IPS-18c (cell line): ENCODE data around the gene CCDC88C.
A peak's percentile ranks its signal among the peaks of the same experiment; 100 is the strongest.
"Not testable (repeated sequence)": the region's sequence is repeated elsewhere in the genome, so short reads cannot be mapped to it uniquely, and the experiment has no call there.

ENCODE experiments used
- H3K4me3 ChIP-seq: 2 replicates; pipeline ENCODE4 v1.7.0; 2013; ENCODE audit warnings: low read depth, mild to moderate bottlenecking, low read length, moderate library complexity; ENCODE audit not compliant: insufficient read depth
- H3K9me3 ChIP-seq: one replicate; pipeline ENCODE4 v1.6.1; 2013; ENCODE audit warnings: mild to moderate bottlenecking, low read length, moderate library complexity; ENCODE audit not compliant: control insufficient read depth, insufficient read depth

The CCDC88C gene

DNA sequence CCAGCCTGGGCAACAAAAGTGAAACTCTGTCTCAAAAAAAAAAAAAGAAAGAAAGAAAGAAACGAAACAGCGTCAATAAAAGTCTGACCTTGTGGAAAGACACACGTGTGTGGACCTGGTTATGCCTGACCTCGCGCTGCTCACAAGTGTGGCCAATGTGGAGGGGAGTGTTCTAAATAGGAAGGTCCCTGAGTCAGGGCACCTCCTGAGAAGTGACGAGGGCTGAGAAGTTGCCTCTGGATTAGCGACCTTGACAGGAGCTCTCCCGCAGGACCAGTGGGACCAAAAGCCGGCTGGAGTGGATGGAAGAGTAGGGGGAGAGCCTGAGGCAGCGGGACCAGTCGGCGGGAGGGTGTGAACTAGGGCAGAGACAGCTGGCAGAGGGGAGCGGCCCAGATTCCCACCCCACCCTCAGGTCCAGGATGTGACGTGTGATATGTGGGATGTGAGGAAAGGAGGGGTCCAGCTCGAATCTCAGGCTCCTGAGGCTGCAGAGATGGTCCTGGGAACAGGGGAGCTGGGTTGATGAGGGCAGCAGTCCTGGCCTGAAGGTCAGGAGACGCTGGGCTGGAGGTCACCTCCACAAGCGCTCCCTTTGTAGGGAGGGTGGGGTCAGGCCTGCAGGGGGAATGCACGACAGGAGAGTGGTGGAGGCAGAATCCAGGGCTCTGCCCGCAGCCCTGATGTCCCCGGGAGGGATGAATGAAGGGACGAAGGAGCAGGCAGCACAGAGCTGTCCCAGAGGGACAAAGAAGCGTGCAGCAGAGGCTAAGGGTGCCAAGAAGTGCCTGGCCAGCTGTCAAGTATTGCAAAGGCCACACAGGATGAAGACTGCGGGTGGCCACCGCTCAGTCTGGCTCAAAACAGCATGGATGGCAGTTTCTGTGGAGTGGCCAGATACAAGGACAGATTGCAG is 148.3 kb downstream of the CCDC88C start:
- no peak overlapping the region for H3K4me3 ChIP-seq
- H3K9me3 ChIP-seq, result peaks cover 5% of the 10 kb centered on the region

DNA sequence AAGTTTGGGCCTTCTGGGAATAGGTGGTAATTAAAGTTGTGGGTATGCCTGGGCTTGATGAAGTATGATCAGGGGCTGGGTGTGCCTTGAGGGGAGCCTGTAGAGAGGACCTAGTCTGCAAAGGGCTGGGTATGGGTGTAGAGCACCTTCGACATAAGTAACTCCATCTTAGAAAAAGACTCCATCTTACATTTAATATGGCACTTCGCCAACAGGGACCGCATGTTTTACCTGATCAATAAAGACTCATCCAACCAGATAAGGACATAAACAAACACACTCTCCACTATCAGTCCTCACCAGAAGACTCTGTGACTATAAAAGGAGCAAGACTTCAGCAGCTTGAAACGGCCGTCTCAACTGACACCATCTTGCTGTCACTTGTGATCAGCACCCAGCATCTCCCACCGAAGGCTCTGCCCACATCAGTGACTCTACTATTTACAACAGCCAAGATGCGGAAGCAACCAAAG is 149.6 kb downstream of the CCDC88C start:
- H3K9me3 ChIP-seq, result peaks cover 5% of the 10 kb centered on the region
- H3K4me3 ChIP-seq, result no peak overlapping the region

DNA sequence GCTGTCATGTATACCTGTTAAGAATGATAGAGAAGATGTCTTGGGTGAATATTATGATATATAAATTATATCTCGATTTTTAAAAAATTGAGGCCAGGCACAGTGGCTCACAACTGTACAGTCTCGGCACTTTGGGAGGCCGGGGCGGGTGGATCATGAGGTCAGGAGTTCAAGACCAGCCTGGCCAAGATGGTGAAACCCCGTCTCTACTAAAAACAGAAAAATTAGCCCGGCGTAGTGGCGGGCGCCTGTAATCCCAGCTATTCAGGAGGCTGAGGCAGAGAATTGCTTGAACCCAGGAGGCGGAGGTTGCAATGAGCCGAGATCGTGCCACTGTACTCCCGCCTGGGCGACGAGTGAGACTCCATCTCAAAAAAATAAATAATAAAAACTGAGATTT is 151.3 kb downstream of the CCDC88C start:
- not testable (repeated sequence) for H3K9me3 ChIP-seq, H3K4me3 ChIP-seq

DNA sequence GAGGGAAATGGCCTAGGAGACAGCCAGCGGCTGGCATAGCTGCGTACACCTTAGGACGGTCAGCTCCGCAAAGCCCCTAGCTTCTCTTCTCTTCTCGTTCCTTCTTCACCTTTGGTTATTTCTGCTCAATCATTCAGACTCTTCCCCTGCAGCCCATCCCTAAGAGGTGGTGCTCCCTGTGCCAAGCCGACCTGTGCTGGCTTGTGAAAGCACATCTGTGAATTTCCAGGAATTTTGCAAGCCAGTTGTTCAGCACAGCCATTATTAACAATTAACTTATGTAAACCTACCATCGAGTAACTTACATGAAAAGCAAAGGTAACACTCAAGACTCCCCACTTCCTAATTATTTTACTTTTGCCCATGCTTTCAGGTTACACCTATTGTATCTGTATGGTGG is 152.2 kb downstream of the CCDC88C start:
- Histone ChIP-seq H3K9me3 (peaks cover 3% of the 10 kb centered on the region), H3K4me3 (no peak overlapping the region)

DNA sequence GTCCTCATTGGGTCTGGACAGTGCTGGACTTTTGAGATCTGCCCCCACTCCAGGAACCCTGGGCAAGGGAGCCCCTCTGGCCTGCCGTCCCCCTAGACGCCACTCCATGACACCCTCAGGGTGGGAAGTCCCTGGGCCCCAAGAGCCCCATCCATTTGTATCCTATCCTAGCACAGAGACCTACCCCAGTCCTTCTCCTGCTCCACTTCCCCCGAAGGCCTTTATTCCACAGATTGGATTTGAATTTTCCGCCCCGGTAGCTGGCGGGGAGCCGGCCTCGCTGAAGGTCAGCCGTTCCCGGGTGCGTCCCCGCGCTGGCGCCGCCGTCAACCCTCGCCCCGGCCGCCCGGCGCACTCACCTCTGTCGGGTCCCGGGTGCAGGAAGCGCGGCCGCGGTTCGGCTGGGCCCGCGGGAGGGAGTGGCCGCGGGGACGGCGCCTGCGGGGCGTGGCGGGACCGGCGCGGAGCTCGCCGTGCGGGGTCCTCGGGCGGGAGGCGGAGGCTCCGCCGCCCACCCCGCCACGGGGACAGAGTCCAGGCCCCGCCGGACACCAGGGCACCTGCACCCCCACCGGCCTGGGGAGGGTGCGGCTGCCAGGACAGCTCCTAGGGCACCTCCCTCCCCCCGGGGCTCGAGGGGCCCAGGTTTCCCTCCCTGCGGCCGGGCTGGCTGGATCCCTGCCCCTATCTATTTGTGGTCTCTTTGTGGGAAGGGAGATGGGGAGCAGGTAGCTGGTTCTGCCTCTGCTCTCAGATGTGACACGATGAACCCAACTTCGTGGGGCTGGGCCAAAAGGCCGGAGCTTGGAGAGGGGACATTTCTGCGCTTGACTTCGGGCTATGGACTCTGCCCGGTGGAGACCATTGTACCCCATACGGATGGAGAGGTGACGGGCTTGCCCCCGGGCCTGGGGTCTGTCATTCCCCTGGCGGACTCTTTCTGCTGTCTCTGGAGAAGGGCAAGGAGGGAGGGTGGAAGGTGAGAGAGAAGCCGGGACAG is 153.2 kb downstream of the CCDC88C start:
- H3K4me3 ChIP-seq, result peak overlapping the region; percentile 53

DNA sequence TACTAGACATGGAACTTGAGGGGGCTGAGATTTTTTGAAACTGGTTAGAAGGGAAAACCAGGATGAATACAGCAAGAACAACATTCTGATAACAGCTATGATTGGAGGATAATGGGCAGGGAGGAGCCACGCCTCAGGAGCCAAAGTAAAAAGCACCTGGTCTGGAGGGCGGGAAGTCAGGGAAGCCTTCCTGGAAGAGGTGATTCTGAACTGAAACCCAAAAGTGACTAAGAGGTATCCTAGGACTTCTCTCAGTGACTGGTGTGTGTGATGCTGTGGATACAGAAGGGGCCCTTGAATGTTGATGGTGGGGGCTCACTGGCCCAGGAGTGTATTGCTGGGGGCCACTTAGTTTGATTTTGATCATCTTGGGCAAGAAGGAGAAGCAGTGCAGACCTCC is 154.3 kb downstream of the CCDC88C start:
- H3K4me3 ChIP-seq, result no peak overlapping the region

More for the DNA sequence above, 153.2 kb downstream of the CCDC88C start:
- peaks cover 3% of the 10 kb centered on the region for H3K9me3 ChIP-seq

DNA sequence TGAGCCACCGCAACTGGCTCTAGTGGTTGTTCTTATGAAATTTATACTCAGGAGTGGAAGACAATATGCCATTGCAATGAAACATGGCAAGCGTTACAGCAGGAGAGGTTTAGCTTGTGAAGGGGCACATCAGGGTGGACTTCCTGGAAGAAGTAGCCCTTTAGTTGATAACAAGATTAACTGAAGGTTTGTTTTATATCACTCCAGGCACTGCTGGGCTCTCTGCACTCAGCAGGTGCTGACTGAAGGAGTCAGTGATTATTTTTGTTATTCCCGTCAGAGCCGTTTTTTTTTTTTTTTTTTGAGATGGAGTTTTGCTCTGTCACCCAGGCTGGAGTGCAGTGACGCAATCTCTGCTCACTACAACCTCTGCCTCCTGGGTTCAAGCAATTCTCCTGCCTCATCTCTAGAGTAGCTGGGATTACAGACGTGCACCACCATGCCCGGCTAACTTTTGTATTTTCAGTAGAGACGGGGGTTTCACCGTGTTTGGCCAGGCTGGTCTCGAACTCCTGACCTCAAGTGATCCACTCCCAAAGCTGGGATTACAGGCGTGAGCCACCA is 155.6 kb downstream of the CCDC88C start:
- no peak overlapping the region for H3K4me3 ChIP-seq

More for the DNA sequence above, 154.3 kb downstream of the CCDC88C start:
- peaks cover 3% of the 10 kb centered on the region for H3K9me3 ChIP-seq

DNA sequence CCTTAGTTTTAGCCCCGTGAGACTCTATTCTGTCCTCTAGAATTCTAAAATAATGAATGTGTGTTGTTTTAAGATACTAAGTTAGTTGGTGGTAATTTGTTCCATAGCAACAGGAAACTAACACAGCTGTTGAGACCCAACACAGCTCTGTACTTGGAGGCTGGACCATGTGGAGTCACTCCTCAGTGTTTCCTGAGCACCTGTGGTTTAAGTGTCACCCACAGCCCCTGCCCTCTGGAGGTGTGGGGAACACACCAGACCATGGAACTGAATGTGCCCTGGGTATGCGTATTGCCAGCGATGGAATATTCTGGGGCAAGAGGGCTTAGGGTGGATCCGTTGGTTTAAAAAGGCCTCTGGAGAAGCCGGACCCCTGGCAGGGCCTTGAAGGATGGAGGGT is 156.5 kb downstream of the CCDC88C start:
- peaks cover 3% of the 10 kb centered on the region for H3K9me3 ChIP-seq
- no peak overlapping the region for H3K4me3 ChIP-seq

More for the DNA sequence above, 155.6 kb downstream of the CCDC88C start:
- H3K9me3 ChIP-seq, result peaks cover 3% of the 10 kb centered on the region

DNA sequence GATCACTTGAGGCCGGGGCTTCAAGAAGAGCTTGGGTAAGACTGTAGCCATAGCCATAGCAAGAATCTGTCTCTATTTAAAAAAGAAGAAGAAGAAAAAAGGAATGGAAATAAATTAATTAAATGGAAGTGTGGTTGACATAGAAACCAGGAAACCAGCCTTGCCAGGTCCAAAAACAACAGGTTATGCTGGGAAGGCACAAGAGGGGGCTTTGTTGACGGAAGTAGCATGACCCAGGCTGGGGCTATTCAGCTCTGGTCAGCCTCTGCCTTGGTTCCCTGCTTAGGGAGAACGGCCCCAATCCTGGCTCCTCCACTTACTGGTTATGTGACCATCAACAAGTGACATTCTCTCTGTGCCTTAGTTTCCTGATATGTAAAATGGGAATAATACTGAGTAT is 158.7 kb downstream of the CCDC88C start:
- Histone ChIP-seq H3K4me3 (no peak overlapping the region), H3K9me3 (no peaks in the 10 kb centered on the region)

DNA sequence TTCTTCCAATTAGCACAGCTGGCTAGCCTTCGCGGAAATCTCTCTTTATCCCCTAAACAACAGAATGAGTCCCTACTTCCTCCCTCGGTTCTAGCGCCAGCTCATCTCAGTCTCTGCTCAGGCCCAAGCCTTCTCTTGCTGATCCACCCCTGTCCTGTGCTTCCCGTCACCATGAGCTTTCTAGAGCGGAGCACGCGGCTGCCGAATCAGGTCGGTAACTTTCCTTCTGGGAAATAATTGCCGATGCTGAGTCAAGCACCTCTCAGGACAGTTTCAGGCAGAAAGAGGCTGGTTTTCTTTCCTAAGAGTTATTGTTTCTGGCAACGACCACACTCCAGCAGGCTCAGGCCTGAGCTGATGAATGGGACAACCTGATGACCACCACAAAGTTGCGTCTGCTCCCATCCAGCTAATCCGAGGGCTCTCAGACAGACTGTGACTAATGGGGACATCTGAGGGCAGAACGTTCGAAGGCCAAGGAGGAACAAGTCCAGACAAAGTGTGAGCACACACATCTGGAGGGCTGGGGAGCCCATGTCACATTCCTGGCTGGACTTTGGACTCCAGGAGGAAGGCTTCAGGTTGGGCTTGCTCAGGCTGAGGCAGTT is 159.5 kb downstream of the CCDC88C start:
- Histone ChIP-seq H3K4me3 (no peak overlapping the region), H3K9me3 (no peaks in the 10 kb centered on the region)

DNA sequence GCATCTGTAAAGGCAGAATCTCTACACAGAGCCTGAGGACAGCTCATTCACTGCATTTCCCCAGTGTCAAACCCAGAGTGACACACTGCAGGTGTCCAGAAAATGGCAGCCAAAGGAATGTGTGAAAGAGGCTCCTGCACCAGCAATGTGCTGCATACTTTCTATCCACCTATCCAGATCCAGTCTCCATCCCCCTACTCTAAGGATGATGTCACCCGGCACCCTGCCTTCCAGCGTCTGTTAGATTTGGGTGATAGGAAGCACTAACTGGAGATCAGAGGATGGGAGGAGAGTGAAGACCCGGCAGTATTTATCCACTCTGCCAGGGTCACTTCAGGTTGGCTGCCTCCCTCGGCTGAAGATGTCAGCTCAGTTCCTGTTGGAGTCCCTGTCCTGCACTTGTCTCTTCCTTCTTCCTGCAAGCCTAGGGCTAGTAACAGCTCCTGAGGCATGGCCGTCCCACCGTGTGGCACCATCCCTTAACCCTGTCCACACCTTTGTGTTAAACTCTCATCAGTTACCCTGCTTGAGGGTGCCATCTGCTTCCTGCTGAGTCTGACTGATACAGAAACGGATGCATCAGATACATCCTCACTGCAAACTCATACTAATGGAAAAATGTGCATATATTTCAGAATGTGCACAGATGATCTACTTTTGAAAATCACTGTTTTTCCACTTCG is 160.2 kb downstream of the CCDC88C start:
- Histone ChIP-seq H3K9me3 (no peaks in the 10 kb centered on the region), H3K4me3 (no peak overlapping the region)

DNA sequence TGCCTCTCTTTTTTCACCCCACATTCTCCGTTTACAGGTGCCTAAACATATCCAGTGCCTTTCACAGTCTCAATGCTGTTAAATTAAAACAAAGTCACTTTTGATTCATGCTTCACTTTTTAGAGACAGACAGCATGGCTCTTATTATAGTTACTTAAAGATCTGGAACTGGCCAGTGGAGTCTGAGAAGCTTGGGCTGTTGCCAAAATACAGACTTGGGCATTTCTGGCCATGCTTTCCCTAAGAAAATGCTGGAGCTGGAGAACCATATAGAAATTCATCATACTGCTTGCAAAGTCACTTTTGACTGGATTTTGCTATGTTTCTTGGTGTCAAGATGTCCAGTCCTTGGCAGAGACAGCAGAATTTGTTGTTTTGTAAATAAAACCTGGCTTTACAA is 161.0 kb downstream of the CCDC88C start:
- H3K4me3 ChIP-seq, result no peak overlapping the region
- H3K9me3 ChIP-seq, result no peaks in the 10 kb centered on the region

DNA sequence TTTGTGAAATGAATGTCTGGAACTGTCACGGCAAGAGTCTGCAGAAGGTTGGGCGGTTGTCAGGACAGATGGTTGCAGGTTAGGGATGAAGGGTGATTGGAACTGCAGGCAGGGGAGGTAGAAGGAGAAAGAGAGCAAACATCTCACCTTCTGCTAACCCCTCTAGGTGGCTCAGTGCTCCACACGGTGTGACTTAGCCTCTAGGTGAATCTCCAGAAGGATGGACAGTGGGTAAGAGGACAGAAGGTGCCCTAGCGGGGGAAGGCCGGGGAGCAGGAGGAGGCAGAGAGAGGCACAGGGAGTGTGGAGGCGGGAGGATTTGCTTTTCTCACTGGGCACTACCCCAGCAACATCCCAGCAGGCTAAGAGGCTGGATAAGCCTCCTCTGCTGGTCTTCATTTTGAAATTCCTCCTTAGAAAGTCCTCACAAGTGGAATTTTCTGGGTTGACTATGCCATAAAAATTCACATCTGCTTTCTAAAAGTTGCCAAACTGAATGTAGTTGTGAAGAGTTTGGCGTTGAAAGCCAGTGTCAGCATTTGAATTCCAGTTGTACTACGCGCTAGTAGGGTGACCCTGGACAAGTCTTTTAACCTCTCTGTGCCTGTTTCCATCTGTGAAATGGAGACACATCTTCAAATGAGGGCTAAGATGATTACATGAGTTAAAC is 162.5 kb downstream of the CCDC88C start:
- no peaks in the 10 kb centered on the region for H3K9me3 ChIP-seq
- no peak overlapping the region for H3K4me3 ChIP-seq

DNA sequence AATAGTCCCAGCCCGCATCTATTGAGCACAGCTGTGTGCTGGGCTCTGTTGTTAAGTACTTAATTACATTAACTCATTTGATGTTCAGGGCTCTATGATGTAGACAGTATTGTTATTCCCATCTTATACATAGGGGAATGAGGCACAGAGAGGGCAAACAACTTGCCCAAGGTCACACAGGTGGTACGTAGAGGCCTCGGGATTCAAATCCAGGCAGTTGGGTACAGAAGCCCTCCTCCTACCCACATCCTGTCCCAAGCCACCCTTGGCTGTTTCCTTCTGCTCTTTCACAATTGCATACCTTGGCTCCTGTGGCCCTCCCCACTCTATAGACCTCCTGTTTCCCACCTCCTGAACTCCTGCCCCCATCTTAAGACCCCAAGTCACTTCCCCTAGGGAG is 163.2 kb downstream of the CCDC88C start:
- no peaks in the 10 kb centered on the region for H3K9me3 ChIP-seq
- H3K4me3 ChIP-seq, result peak overlapping the region; percentile 20; the same call in 1 of the 2 replicates

DNA sequence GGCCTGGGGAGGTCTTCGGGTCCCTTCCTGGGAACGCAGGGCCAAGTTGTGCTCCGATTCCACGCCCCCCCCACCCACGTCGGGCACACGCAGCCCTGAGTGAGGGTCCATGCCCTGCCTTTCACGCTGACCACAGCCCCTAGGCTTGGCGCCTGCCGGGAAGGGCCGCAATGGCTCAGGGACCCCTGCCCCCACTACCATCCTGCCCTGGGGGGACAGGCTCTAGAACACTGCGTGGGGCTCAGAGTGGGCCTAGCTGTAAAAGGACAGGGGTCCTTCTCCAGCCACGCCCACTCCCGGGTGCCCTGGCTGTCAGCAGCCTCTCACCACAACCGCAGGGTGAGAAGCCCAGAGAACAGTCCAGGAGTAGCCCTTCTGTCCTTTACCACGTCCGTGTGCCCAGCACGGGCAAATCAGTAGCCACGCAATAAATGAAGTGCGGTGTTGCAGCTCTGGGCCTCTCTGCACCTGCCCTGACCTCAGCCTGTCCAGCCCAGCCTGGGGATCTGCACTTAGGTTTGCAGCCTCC is 163.8 kb downstream of the CCDC88C start:
- peak overlapping the region; percentile 62 for H3K4me3 ChIP-seq
- H3K9me3 ChIP-seq, result no peaks in the 10 kb centered on the region
